GM18520 (cell line): ENCODE results near the gene SORBS1.

ENCODE experiments used
- ATAC-seq: cut with Tn5 transposase; IDR thresholded peaks from one replicate; pipeline ENCODE4 v1.9.1; 2021; ENCODE audit not compliant: unreplicated experiment

SORBS1 gene

DNA sequence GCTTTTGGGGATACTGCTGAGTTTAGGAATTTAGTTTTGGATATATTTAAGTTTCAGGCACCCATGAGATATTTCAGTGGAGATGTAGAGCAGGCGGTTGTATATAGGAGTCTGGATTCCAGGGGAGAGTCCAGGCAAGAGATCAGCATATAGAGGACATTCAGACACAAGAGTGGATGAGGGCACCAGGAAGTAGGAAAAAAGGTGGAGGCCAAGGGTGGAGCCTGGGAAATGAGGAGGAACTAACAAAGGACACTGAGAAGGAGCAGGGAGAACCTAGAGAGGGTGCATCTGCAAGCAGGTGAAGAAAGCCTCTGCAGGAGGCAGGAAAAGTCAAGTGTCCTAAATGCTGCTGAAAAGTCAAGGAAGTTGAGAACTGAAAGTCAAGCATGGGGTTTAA, 257.2 kb downstream of the SORBS1 start:
- no peak for ATAC-seq

DNA sequence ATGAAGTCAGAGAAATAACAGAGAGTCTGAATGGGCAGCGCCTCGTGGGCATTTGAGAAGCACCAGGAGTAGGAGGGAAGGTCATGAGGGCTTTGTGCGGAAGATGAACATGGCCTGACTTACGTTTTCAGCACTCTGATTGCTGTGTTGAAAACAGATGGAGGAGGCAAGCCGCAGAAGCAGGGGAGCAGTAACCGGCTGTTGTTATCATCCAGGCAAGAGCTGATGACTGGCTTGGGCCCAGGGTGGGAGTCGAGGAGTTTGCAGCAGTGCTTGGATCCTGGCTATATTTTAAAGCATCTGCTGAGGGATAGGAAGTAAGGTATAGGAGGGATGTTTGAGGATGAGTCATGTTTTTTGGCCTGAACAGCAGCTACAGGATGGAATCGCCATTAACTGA, 257.6 kb downstream of the SORBS1 start:
- no peak for ATAC-seq

DNA sequence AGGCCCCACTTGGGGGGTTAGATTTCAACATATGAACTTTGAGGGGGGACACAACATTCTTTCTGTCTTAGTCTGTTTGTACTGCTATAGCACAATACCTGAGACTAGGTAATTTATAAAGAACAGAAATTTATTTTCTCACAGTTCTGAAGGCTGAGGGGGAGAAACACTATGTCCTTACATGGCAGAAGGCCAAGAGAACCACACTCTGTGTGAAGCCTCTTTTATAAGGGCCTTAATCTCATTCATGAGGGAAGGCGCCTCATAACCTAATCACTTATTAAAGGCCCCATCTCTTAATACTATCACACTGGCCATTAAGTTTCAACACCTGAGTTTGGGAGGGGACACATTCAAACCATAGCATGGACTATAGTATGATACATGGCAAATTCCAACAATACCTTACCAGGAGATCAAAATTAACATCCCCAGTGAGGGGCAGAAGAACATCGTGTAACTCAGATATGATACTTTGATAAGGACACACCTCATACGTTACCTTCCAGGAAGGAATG, 261.1 kb downstream of the SORBS1 start:
- no peak for ATAC-seq

DNA sequence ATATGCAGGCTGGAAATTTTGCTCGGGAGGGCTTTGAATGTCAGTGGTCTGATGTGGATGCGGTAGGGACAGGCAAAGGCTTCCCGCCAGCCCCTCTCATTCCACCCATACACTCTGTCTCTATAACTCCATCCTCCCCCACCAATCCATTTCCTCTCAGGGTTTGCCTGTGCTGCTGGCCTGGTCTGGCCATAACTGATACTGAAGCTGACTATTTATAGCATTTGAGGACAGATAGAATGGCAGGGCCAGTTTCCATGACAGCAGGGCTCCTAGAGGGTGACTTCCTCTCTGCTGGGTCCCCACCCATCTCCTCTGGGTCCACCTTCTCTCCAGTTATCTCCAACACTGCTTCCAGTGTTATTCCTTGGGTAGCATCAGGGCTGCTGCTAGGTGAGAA, 263.8 kb downstream of the SORBS1 start:
- ATAC-seq: peak; percentile 20

DNA sequence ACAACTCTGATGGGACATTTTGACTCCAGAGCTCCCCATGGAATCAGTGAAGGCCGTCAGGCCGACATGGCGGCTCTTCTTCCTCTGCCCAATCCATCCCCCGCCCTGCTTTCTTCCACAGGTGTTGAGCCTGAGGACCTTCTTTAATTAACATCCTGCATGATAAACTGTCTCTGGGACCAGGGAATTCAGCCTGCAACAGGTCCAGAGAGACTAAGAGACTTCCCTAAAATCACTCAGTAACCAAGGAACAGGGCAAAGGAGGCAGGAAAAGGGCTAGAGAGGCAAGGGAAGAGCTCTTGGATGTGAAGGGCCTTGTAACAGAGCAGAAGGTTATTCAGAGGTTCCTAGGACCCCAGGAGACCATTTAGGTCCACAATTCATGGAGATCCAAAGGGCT, 264.4 kb downstream of the SORBS1 start:
- ATAC-seq: no peak

DNA sequence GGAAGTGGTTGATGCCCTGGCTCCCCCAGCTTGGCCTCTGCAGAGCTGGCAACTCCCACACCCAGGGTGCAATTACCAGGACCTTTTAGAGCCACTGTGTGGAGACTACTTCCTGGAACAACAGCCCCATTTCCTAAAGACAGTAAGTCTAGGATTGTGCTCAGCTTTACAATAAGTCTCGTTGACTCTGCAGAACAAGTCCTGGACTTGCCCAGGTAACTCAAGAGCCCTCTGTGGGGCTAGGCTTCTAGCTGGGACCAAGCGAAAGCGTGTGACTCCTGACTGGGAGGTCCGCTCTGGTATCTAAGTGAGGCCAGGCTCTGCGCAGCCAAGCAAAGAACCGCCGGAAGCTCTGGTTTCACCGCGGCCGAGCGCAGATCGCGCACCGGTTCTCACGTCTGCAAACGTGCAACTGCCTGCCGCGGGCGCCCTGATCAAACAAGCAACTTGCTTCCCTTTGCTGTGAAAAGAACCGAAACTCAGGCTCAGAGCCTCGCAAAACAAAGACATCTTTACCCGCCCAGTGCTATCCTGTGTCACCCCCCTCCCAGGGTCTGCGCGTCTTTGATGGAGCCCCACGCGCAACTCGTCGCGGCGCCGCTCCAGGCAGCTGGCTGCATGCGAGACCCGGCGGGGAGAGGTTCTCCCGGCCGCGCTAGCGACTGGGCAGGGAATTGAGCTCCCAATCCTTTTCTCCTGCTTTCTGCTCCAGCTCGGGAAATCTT, 266.0 kb downstream of the SORBS1 start:
- ATAC-seq: peak; percentile 75

DNA sequence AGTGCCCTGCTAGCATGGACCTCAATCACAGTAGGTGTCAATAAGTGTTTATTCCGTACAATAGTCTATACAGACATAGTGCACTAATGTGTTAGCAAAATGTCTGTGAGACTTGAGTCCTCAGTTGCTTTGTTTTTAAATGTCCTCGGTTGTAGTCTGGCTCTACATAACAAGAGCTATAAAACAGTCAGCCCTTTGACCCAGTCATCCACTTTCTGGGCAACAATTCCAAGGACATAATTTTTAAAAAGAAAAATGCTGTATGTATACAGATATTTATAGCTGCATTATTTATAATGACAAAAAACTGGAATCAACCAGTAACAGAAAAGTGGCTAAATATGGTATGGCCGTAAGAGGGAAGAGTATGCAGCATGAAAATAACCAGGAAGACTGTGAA, 267.5 kb downstream of the SORBS1 start:
- ATAC-seq: no peak

DNA sequence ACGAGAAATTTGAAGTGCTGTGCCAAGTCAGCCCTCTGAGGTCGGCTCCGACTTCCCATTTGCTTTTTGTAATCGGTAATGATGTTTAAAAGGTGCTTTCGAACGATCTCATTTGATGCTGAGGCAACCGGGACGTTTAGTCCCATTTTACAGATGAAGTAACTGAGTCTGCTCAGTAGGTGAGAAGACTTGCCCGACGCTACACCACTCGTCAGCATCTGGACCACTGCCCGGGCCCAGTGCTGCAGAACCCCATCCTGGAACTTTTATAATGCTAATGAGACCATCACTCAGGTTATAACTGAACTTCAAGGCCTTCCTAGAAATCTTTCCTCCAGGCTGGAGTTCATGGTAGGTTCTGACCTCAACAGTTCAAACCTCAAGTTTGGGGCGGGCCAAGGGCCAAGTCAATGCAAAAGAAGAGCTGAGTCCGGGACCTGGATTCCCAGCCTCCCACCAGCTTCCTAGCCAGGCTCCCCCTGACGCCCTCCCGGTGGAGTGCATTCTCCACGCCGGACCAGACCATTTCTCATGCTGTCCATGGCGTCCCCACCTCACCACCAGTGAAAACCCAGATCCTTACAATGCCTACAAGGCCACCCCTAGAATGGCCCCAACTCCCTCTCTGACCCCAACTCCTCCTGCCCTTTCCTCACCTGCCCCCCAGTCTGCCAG, 269.7 kb downstream of the SORBS1 start:
- no peak for ATAC-seq

DNA sequence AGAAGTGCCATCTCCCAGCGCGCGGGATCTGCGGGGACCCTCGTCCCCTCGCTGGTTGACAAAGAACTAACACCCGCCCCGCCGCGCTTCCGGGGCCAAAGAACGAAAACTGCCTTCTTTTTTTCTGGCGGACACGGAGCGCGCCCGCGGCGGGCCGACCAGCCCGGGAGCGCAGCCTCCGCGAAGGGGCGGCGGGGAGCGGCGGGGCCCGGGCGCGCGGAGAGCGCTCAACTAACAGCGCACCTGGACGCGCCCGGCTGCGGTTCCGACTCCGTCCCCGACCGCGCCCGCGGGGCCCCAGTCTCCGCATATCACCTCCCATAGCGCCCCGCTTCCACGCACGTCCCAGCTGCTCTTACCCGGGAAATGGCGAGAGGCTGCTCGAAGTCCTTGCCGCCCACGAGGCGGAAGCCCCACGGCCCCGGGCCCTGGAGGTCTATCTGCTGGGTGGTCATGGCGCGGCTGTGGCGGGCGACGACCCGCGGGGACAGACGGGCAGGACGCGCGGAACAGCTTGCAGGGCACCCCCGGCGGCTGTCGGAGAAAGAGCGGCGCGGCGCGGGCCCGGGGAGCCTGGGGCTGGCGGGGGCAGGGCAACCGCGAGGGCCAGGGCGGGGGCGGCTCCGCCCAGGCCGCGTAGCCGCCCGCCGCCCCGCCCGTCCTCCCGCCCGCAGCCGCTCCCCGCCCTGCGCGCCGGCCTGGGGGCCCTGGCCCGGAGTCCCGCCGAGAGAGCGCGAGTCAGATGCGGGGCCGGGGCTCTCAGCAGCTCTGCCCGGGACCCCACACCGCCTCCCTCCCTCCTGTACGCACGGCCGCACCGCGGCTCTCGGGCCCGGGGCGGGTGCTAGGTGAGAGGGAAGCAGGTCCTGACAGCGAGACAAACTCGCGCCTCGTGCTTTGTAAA, 270.5 kb downstream of the SORBS1 start, which contains the start of gene PDLIM1:
Gene PDLIM1, minus strand, starts transcription at position 543 of the 904 bp plus-strand sequence. Its CDS starts 88 bp downstream, at position 455.
- peak; percentile 27 for ATAC-seq

DNA sequence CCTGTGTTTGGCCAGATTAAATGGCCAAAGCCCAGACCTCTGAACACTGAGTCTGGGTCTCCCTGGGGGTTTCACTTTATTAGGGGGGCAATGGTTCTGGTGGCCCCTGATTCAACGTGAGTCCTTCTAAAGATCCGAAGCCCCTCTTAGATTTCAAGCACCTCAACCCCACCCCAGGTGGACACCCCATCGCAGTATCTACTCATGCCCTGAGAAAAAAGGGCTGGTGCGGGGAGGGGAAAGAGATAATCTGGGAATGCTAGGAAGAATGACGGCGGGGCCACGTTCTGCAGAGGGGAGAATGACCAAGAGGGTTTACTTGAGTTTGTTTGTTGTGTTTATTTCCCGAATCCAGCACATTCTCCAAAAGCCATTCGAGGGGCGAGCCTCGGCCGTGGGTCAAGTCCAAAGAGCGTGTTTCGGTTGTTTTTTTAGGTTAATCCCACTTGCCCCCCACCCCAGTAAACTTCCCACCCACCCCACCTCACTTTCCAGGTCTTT, 271.2 kb downstream of the SORBS1 start:
- ATAC-seq: no peak

DNA sequence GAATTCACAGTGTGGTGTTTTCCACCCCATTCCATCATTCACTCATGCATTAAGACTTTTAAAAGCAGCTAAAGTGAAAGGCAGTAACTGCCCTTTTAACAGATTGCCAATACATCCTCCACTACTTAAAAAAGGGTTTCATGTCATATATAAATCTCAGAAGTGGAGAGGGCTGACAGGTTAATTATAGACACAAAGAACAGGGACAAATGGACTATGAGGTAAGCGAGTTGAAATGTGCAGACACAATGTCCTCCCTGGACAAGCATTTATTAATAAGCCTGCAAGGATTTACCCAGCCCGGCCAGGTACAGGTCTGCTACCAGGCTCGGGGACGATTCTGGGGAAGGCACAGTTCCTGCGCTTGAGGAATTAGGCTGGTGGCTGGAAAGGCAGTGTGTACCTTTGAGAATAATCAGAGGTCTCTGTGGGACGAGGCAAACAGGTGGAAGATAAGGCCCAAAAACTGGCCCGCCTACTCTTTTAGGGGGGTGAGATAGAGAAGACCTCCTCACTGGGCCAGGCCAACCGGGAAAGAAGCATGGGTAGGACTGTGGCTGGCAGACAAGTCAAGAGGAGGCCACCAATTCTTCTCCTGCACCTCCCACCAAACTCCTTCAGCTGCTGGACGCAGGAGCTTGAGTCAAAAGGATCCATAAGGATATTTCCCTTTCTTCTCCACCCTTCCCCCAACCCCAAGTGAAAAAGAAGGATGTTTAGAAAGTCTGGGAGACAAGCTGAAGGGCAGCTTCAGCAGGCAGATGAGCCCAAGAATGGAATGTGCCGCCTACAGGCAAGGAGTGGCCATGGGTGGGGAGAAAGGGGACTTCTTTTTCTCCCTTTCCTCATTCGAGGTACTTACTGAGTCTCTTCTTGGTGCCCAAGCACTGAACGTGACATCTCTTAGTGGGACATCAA, 271.9 kb downstream of the SORBS1 start:
- no peak for ATAC-seq

DNA sequence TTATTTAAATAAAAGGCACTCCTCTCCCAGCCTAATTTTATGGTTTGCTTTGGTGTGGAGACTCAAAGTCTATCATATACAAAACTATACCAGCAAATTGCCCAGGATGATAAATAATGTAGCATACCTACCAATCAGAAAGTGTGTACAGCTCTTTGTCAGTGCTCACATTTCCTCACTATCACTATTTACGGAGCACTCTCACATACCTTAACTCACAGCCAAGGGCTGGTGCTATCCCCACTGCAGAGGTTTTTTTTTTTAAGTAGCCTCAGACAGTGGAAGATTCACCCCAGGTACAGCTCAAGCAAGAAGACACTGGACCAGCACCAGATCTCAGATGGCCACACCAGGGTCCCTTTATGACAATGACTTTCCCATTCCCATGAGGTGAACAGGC, 272.9 kb downstream of the SORBS1 start:
- ATAC-seq: no peak

DNA sequence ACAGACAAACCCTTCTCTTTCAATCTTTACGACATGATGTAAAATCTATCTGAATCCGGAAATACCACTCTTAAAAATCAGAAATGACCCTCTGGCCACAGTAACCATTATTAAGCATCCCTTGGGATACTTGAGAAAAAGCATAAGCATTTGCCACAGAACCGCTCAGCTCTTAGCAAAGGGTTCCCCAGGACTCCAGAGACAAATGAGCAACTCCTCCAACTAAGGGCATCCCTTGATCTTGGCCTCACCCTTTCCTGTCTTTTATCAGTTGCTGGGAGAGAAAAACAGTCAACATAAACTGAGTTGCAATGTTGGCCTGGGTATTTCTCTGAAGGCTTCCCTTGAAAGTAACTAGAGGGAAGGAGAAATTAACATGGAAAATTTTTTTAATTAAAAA, 273.9 kb downstream of the SORBS1 start:
- no peak for ATAC-seq

DNA sequence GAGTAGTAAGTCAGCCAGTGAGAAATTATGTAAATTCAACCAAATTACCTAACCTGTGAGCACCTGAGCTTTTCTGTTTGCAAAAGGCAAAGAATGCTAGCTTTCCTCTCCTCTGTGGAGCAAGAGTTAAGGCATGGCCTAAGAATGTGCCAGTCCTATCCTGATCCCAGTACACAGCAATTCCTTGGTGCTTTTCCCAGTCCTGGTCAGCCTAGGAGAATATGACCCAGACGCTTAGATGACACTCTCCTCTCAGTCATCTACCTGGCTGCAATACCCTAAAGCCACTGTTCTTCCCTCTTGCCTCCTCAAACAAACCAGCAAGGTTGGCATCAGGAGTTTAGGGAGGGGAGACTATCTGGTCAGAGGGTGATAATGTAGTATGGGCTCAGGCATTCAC, 274.5 kb downstream of the SORBS1 start:
- no peak for ATAC-seq

DNA sequence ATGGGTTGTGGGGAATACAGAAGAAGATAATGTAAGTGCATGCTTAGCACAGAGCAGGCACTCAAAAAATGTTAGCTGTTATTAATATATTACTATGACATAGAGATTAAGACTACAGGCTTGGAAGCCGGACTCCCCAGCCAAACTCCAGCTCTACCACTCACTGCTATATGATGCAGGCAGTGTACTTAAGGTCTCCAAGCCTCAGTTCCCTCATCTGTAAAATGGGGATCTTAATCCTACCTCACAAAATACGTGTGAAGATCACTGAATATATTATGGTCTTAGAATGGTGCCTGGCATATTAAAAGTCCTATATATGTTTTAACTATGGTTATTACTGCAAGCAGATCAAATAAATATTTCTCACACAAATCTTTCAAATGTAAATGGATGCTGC, 275.6 kb downstream of the SORBS1 start:
- no peak for ATAC-seq

DNA sequence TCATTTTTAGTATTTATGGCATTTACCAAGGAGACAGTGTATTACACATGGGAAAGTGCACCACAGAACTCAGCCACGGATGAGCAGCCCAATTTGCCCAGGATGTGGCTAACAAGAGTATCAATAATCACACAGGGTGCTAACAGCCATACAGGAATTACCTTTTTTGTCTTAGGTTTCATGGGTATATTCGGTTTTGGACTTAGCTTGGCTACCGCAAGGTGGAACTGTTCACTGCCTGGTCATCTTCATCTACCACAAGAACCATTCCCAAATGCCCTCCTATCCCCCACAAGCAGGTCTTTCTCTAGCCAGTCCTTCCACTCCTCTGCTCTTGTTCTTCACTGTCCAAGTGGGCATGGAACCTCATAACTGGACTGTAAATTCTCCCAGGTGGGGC, 276.4 kb downstream of the SORBS1 start:
- ATAC-seq: peak; percentile 44

DNA sequence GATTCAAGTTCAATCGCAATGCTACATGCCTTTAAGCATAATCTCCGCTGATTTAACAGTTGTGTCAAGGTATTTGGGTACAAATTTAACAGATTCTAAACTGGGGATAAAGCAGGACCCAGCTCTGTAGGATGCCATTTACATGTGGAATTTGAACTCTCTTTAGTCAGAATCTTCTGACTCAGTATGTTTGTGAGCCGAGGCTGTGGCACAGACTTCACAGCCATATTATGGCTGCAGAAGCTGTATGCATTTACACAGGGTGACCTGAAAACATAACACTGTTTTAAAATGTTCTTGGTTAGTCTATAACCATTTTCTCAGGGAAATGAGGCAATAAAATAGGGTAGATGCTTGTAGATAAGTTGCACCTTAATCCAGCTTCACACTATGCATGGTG, 279.1 kb downstream of the SORBS1 start:
- no peak for ATAC-seq

DNA sequence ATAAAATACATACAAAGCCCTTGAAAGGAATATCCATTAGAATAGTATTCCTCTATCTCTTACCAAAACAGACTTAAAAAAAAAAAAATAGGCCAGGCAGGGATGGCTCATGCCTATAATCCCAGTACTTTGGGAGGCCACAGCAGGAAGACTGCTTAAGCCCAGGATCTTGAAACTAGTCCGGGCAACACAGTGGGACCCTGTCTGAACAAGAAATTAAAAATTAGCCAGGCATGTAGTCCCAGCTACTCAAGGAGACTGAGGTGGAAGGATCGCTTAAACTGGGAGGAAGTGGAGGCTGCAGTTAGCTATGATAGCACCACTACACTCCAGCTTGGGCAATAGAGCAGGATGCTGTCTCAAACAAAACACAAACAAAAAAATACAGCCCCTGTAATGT, 280.0 kb downstream of the SORBS1 start:
- ATAC-seq: no peak

DNA sequence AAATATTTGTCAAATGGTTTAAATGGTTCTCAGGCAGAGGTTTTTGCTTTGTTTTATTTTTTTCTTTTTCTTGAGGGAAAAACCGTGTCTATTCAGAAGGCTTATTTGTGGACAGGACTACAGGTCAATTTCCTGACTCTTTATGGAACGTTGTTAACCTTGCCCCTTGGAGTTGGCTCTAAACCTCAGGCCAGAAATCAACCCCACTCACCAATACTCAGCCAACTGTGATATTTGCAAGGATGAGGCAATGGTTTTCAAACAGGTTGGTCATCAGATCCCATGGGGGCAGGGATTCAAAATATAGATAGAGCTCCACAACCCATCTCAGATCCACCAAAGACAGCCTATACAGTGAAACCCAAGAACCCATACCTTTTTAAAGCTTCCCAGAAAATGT, 280.5 kb downstream of the SORBS1 start:
- no peak for ATAC-seq
